ENCODE measurements around the gene FBXW5. TPM values are rescaled to one million over a fixed set of nuclear protein-coding genes. Genes with fewer than 3 reads are reported as not detected.

Gene FBXW5
- total RNA-seq, 2 donors from 2014 or later: 64.2 to 76.5 TPM

DNA sequence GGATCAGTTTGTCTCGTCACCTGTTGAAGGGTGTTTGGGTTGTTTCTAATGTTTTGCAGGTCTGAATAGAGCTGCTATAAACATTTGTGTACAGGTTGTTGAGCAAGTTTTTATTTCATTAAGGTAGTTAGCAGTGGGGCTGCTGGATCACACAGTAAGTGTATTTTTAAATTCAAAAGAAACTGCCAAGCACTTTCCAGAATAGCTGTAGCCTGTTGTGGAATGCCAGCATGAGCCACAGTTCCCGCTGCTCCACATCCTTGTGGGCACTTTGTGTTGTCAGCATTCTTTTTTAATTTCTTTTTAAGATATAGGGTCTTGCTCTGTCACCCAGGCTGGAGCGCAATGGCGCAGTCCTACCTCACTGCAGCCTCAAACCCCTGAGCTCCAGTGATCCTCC, 14.5 kb downstream of the FBXW5 start:
- Mint-ChIP-seq H3K4me1 (no peaks in the 10 kb centered on the region), H3K27ac (no peak overlapping the region), H3K9me3 (no peaks in the 10 kb centered on the region), H3K4me3 (no peak overlapping the region), H3K27me3 (ENCODE audit: insufficient read depth) (no peaks in the 10 kb centered on the region), H3K36me3 (ENCODE audit: low read depth) (peaks cover 43% of the 10 kb centered on the region)
- no peak for DNase-seq
- peaks cover 56% of the 10 kb centered on the region for H3K36me3 ChIP-seq (ENCODE audit: control insufficient read depth, insufficient read depth, low read length)
- TF ChIP-seq, protein P1, sequence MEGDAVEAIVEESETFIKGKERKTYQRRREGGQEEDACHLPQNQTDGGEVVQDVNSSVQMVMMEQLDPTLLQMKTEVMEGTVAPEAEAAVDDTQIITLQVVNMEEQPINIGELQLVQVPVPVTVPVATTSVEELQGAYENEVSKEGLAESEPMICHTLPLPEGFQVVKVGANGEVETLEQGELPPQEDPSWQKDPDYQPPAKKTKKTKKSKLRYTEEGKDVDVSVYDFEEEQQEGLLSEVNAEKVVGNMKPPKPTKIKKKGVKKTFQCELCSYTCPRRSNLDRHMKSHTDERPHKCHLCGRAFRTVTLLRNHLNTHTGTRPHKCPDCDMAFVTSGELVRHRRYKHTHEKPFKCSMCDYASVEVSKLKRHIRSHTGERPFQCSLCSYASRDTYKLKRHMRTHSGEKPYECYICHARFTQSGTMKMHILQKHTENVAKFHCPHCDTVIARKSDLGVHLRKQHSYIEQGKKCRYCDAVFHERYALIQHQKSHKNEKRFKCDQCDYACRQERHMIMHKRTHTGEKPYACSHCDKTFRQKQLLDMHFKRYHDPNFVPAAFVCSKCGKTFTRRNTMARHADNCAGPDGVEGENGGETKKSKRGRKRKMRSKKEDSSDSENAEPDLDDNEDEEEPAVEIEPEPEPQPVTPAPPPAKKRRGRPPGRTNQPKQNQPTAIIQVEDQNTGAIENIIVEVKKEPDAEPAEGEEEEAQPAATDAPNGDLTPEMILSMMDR (conservative IDR thresholded peaks at IDR 0.05): no peak
- 96 to 100% methylated on average over 2 to 4 of the region's 4 CpGs for WGBS, 2 experiments (ENCODE audit: insufficient coverage in 1 of 2, insufficient read length in 1 of 2)
- H3K4me3 ChIP-seq (ENCODE audit: low read length): no peak overlapping the region
- H3K4me1 ChIP-seq (ENCODE audit: control insufficient read depth, insufficient read depth, low read length): no peaks in the 10 kb centered on the region
- H3K27ac ChIP-seq (ENCODE audit: low read depth, low read length): no peak overlapping the region
- no peak overlapping the region for H3K9ac ChIP-seq (ENCODE audit: extremely low read depth, low read length, poor library complexity, severe bottlenecking)
- no peaks in the 10 kb centered on the region for H3K9me3 ChIP-seq (ENCODE audit: control insufficient read depth, low read length)
- no peaks in the 10 kb centered on the region for H3K27me3 ChIP-seq (ENCODE audit: control insufficient read depth, insufficient read depth, low read length, poor library complexity, severe bottlenecking)

DNA sequence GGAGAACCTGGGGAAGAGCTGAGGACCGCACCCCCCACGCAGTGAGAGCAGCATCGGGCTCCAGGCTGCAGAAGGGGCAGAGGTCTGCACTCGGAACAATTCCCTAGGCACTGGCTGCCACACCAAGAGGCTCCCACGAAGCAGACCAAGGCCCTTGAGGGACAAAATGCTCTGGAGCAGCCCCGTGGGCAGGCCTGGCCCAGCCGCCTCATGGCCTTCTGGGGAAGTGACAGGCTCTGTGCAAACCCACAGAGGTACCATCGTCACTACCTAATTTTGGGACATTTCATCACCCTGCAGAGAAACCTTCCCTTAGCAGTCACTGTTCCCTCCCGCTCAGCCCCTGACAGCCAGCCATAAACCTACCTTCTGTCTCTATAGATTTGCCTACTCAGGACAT, 15.9 kb downstream of the FBXW5 start:
- Mint-ChIP-seq H3K4me3 (no peak overlapping the region), H3K4me1 (no peaks in the 10 kb centered on the region), H3K9me3 (no peaks in the 10 kb centered on the region), H3K27ac (peak overlapping the region; percentile 17), H3K27me3 (ENCODE audit: insufficient read depth) (no peaks in the 10 kb centered on the region), H3K36me3 (ENCODE audit: low read depth) (peaks cover 42% of the 10 kb centered on the region)
- TF ChIP-seq, protein P1 (conservative IDR thresholded peaks at IDR 0.05): peak; percentile 17
- no peak for DNase-seq
- Histone ChIP-seq H3K27ac (ENCODE audit: low read depth, low read length) (no peak overlapping the region), H3K4me3 (ENCODE audit: low read length) (no peak overlapping the region), H3K27me3 (ENCODE audit: control insufficient read depth, insufficient read depth, low read length, poor library complexity, severe bottlenecking) (no peaks in the 10 kb centered on the region), H3K9me3 (ENCODE audit: control insufficient read depth, low read length) (no peaks in the 10 kb centered on the region), H3K4me1 (ENCODE audit: control insufficient read depth, insufficient read depth, low read length) (no peaks in the 10 kb centered on the region), H3K36me3 (ENCODE audit: control insufficient read depth, insufficient read depth, low read length) (peaks cover 55% of the 10 kb centered on the region), H3K9ac (ENCODE audit: extremely low read depth, low read length, poor library complexity, severe bottlenecking) (no peak overlapping the region)
- WGBS, 2 experiments (ENCODE audit: insufficient coverage in 1 of 2, insufficient read length in 1 of 2): 93 to 99% methylated on average over 9 of the region's 9 CpGs

DNA sequence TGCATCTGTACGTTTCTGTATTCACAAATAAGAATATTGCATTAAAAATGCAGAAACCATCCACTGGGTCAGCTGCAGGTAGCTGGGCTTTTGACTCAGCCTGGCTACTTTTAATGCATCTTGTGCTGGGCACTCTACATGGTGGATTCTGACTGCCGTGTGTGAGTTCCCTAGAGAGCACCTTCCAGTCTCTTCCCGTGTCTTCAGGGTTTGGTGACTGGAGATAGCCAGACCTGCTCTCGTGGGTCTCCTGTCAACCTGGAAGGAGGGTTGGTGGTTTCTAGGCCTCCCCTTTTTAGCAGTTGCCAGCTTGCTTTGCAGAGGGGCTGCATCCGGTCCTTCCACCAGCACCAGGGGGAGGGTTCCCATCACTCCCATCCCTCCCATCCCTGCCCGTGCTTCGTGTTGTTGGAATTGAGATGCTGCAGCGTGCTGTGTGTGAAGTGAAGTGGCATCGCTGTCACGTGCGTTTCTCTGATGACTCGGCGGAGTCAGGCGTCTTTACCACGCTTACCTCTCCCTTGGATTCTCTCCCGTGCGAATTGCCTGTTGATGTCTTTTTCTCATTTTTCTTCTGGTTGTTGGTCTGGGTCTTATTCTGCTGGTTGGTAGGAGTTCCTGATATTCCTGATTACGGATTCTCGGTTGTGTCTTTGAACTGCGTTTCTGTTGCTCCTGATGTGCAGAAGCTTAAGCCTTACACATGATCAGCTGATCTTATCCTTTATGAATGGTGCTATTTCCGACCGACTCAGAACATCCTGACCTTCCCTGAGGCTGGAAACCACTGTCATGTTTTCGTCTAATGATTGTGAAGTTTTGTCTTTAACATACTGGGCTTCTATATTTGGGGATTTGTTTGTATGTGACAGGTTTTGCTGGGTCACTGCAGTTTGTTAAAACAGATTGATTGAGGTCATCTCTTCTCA, 16.9 kb downstream of the FBXW5 start:
- DNase-seq: no peak
- H3K9ac ChIP-seq (ENCODE audit: extremely low read depth, low read length, poor library complexity, severe bottlenecking): no peak overlapping the region
- H3K4me1 Mint-ChIP-seq: no peaks in the 10 kb centered on the region
- peaks cover 55% of the 10 kb centered on the region for H3K36me3 ChIP-seq (ENCODE audit: control insufficient read depth, insufficient read depth, low read length)
- H3K9me3 Mint-ChIP-seq: no peaks in the 10 kb centered on the region
- H3K36me3 Mint-ChIP-seq (ENCODE audit: low read depth): peaks cover 36% of the 10 kb centered on the region
- no peaks in the 10 kb centered on the region for H3K4me1 ChIP-seq (ENCODE audit: control insufficient read depth, insufficient read depth, low read length)
- no peaks in the 10 kb centered on the region for H3K27me3 Mint-ChIP-seq (ENCODE audit: insufficient read depth)
- no peak overlapping the region for H3K27ac Mint-ChIP-seq
- no peak overlapping the region for H3K27ac ChIP-seq (ENCODE audit: low read depth, low read length)
- H3K4me3 ChIP-seq (ENCODE audit: low read length): no peak overlapping the region
- TF ChIP-seq, protein P1 (conservative IDR thresholded peaks at IDR 0.05): no peak
- H3K4me3 Mint-ChIP-seq: no peak overlapping the region
- H3K27me3 ChIP-seq (ENCODE audit: control insufficient read depth, insufficient read depth, low read length, poor library complexity, severe bottlenecking): no peaks in the 10 kb centered on the region
- WGBS, 2 experiments (ENCODE audit: insufficient coverage in 1 of 2, insufficient read length in 1 of 2): 94 to 95% methylated on average over 23 of the region's 23 CpGs
- H3K9me3 ChIP-seq (ENCODE audit: control insufficient read depth, low read length): no peaks in the 10 kb centered on the region
